ENCODE data around the gene TMIE. TPM values are rescaled to one million over a fixed set of nuclear protein-coding genes. Genes with fewer than 3 reads are reported as not detected.
A peak's percentile ranks its signal among the peaks of the same experiment; 100 is the strongest.

Gene TMIE
- total and polyA plus RNA-seq, 9 of the 15 experiments (the other 6 are each of a cell fraction or from before 2014, with no cell fraction given), result not detected

DNA sequence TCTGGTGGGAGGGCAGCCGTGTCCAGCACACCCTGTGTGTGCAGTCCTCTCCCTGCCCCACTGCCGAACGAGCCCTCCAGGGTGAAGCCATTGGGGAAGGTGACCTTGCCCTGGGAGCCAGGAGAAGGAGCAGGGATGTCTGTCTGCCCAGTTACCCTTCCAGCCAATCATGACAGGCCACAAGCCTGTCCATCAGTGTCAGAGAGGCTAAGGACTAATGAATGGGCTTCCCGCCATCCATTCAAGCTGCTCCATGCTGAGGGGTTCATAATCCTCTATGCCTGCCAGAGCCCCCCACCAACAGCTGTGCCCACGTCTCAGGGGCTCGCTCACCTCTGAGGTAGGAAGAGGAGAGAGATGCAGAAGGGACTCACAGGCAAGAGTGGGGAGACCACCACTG, 22.9 kb upstream of the TMIE start:
- in situ Hi-C loops (cut with MboI), result no loop called here
- Histone ChIP-seq H3K27ac (ENCODE audit: extremely low read depth, low read depth, low read length) (no peak overlapping the region), H3K9me3 (replicated peaks; ENCODE audit: control insufficient read depth, insufficient read depth, low read depth, low read length) (no peaks in the 10 kb centered on the region), H2AFZ (ENCODE audit: low read depth, low read length) (no peak overlapping the region), H3K9ac (ENCODE audit: insufficient read depth in 1 of 2, low read depth in 2 of 2, low read length in 2 of 2) (no peak overlapping the region; a peak in 1 of 4 replicates), H3K36me3 (ENCODE audit: control insufficient read depth, insufficient read depth, low read length) (no peaks in the 10 kb centered on the region), H3K4me3 (no peak overlapping the region), H3K79me2 (ENCODE audit: control insufficient read depth, insufficient read depth, low read length) (no peaks in the 10 kb centered on the region), H3K4me2 (ENCODE audit: insufficient read depth, low read length) (no peak overlapping the region), H3K27me3 (ENCODE audit: control insufficient read depth in 2 of 2, insufficient read depth in 2 of 2, low read length in 2 of 2) (peaks cover 32 to 92% of the 10 kb centered on the region in 2 experiments; a peak in 4 of 5 replicates), H3K4me1 (replicated peaks in 1 of 2; ENCODE audit: control insufficient read depth in 2 of 2, insufficient read depth in 2 of 2, low read length in 2 of 2) (peaks cover 0 to 6% of the 10 kb centered on the region in 2 experiments; a peak in 2 of 5 replicates), H4K20me1 (replicated peaks; ENCODE audit: control insufficient read depth, insufficient read depth, low read length) (peaks cover 24% of the 10 kb centered on the region), H3K9me1 (ENCODE audit: control insufficient read depth, insufficient read depth, low read length) (no peaks in the 10 kb centered on the region)
- intact Hi-C loops (cut with micrococcal nuclease), result no loop called here
- no peak for ATAC-seq
- WGBS (ENCODE audit: insufficient coverage, low coverage, missing lambda C conversion rate), result 4% methylated on average over 6 of the region's 6 CpGs
- TF ChIP-seq, protein P1, sequence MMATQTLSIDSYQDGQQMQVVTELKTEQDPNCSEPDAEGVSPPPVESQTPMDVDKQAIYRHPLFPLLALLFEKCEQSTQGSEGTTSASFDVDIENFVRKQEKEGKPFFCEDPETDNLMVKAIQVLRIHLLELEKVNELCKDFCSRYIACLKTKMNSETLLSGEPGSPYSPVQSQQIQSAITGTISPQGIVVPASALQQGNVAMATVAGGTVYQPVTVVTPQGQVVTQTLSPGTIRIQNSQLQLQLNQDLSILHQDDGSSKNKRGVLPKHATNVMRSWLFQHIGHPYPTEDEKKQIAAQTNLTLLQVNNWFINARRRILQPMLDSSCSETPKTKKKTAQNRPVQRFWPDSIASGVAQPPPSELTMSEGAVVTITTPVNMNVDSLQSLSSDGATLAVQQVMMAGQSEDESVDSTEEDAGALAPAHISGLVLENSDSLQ (IDR thresholded peaks at IDR 0.05), result peak; percentile 85
- TF ChIP-seq, protein P2, sequence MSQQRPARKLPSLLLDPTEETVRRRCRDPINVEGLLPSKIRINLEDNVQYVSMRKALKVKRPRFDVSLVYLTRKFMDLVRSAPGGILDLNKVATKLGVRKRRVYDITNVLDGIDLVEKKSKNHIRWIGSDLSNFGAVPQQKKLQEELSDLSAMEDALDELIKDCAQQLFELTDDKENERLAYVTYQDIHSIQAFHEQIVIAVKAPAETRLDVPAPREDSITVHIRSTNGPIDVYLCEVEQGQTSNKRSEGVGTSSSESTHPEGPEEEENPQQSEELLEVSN (IDR thresholded peaks at IDR 0.05; ENCODE audit: borderline replicate concordance in 1 of 2, extremely low read depth in 1 of 2, insufficient read depth in 1 of 2, insufficient read length in 1 of 2, low read depth in 1 of 2, low read length in 1 of 2, poor library complexity in 1 of 2, severe bottlenecking in 1 of 2), result peak in 1 of 2 experiments; percentile 14
- no peak for TF ChIP-seq ZNF764 (CRISPR knock-in tag; IDR thresholded peaks at IDR 0.05; ENCODE audit: low read depth)
- DNase-seq (ENCODE audit: extremely low read depth in 1 of 4, low spot score in 3 of 4), result no peak
- ChIA-PET CTCF (ENCODE audit: low intra/inter-chr PET ratio) (no interaction called here), POLR2A (interaction anchor here (0.6 to 0.7 kb wide), 2 partner anchors 37 to 39 kb away, joined by 3 to 4 read pairs; no protein-coding TSS in a partner anchor)
- no TSS peak for BruUV-seq (replicated peaks)
- FAIRE-seq, result no peak

Data from K562 (cell line).